GM12878 (cell line): ENCODE data around the gene APOH. TPM values are rescaled to one million over a fixed set of nuclear protein-coding genes. Genes with fewer than 3 reads are reported as not detected.

Experiments
- ATAC-seq: fragments of 200-7000 bp; cut with Tn5 transposase; 3 replicates; pipeline ENCODE4 v1.9.1; 2020; ENCODE audit warnings: mild to moderate bottlenecking, moderate library complexity
- BruUV-seq: library from RNA; stranded (reverse); fragments of 400-500 nt; replicated peaks from 2 replicates; lab custom pipeline; 2021; lab: Mats Ljungman, UMichigan
- CTCF ChIA-PET: fragments of 300-600 bp; sonication (Branson Sonifier 250); formaldehyde crosslinking; extraction: SDS; loops from one replicate; lab custom pipeline; 2021; ENCODE audit warnings: inconsistent platforms; lab: Yijun Ruan, JAX
- POLR2A ChIA-PET: fragments of 350-600 bp; formaldehyde crosslinking; extraction: SDS; loops from one replicate; lab custom pipeline; 2021; ENCODE audit warnings: inconsistent platforms; lab: Charles Lee
- RAD21 ChIA-PET: fragments of 300-600 bp; sonication (Branson Sonifier 250); formaldehyde crosslinking; loops from one replicate; lab custom pipeline; 2023; ENCODE audit warnings: antibody characterized with exemption; ENCODE audit not compliant: unreplicated experiment; lab: Charles Lee
- SMC1A ChIA-PET: fragments of 300-600 bp; sonication (Branson Sonifier 250); formaldehyde crosslinking; loops from one replicate; lab custom pipeline; 2023; ENCODE audit not compliant: unreplicated experiment, uncharacterized antibody; lab: Charles Lee
- DNase-seq: peaks from one replicate; pipeline ENCODE4 v3.0.0-alpha.2; 2011; ENCODE audit warnings: low read depth, low spot score
- FAIRE-seq: peaks from 3 replicates; lab custom pipeline; 2011; peaks lifted over from hg19 to GRCh38; lab: Jason Lieb, UNC
- H2AFZ ChIP-seq: 2 replicates; pipeline ENCODE4 v1.6.0; 2011; ENCODE audit warnings: low read depth, low read length, control low read depth; ENCODE audit not compliant: control insufficient read depth
- H3K27ac ChIP-seq: 2 replicates; pipeline ENCODE4 v1.5.1; 2011; ENCODE audit warnings: control low read depth; ENCODE audit not compliant: control insufficient read depth, insufficient read depth
- H3K27me3 ChIP-seq, 2 experiments: replicated peaks in 1 of 2; 2 replicates each; pipeline versions ENCODE4 v1.6.0 to v1.6.1; 2011; ENCODE audit warnings: low read length in 1 of 2; ENCODE audit not compliant: control insufficient read depth in 2 of 2, insufficient read depth in 2 of 2
- H3K36me3 ChIP-seq, 2 experiments: 2 replicates each; pipeline ENCODE4 v1.5.1; 2011; ENCODE audit warnings: low read length in 1 of 2; ENCODE audit not compliant: control insufficient read depth in 2 of 2, insufficient read depth in 2 of 2
- H3K4me1 ChIP-seq: 2 replicates; pipeline ENCODE4 v1.6.1; 2011; ENCODE audit warnings: mild to moderate bottlenecking, low read length, moderate library complexity, mixed read lengths; ENCODE audit not compliant: control insufficient read depth, insufficient read depth
- H3K4me2 ChIP-seq: 2 replicates; pipeline ENCODE4 v1.6.0; 2011; ENCODE audit warnings: control low read depth; ENCODE audit not compliant: control insufficient read depth, insufficient read depth
- H3K4me3 ChIP-seq: fragments of 200-600 bp; sonication (generic); 2 replicates; pipeline ENCODE4 v1.5.1; 2016
- H3K79me2 ChIP-seq: 2 replicates; pipeline ENCODE4 v1.6.0; 2011; ENCODE audit warnings: low read length; ENCODE audit not compliant: control insufficient read depth, insufficient read depth
- H3K9ac ChIP-seq: 2 replicates; pipeline ENCODE4 v1.8.0; 2011; ENCODE audit warnings: low read length, control low read depth, mixed read lengths; ENCODE audit not compliant: control insufficient read depth, insufficient read depth
- H3K9me3 ChIP-seq: replicated peaks from 3 replicates; pipeline ENCODE4 v1.5.1; 2011; ENCODE audit warnings: mild to moderate bottlenecking, low read length; ENCODE audit not compliant: control insufficient read depth, insufficient read depth
- H4K20me1 ChIP-seq: 2 replicates; pipeline ENCODE4 v1.6.0; 2011; ENCODE audit not compliant: control insufficient read depth, insufficient read depth
- CEBPZ ChIP-seq: fragments of 150-350 bp; IDR thresholded peaks from 2 replicates; pipeline ENCODE4 v1.6.1; 2016; ENCODE audit warnings: low read depth, low read length
- DPF2 ChIP-seq: fragments of 450-650 bp; IDR thresholded peaks from 2 replicates; pipeline ENCODE4 v1.6.1; 2017; ENCODE audit warnings: mild to moderate bottlenecking
- EGR1 ChIP-seq, 2 experiments: IDR thresholded peaks; 1 replicate in 1 of 2; 2 replicates in 1 of 2; pipeline ENCODE4 v1.6.1; 2011 to 2012; ENCODE audit warnings: low read depth in 2 of 2, low read length in 2 of 2, borderline replicate concordance in 1 of 2, mild to moderate bottlenecking in 1 of 2, moderate library complexity in 1 of 2
- EP300 ChIP-seq, 2 experiments: fragments of 150-350 bp in 1 of 2; IDR thresholded peaks; 2 replicates each; pipeline ENCODE4 v1.6.1; 2011 to 2012; ENCODE audit warnings: low read depth in 2 of 2, low read length in 2 of 2, borderline replicate concordance in 1 of 2, improper control_type of control experiment in 1 of 2, inconsistent platforms in 1 of 2; ENCODE audit not compliant: control insufficient read depth in 1 of 2
- MLLT1 ChIP-seq: fragments of 450-650 bp; IDR thresholded peaks from 2 replicates; pipeline ENCODE4 v1.6.1; 2016; ENCODE audit warnings: mild to moderate bottlenecking
- NR2C2 ChIP-seq: IDR thresholded peaks from 2 replicates; pipeline ENCODE4 v1.6.1; 2011; ENCODE audit warnings: borderline replicate concordance, low read depth; ENCODE audit not compliant: control insufficient read depth, insufficient read length
- POLR2AphosphoS5 ChIP-seq: IDR thresholded peaks from 2 replicates; pipeline ENCODE4 v1.6.1; 2011; ENCODE audit warnings: mild to moderate bottlenecking, low read length, inconsistent platforms
- SRF ChIP-seq, 2 experiments: IDR thresholded peaks; 2 replicates each; pipeline ENCODE4 v1.6.1; 2011; ENCODE audit warnings: low read depth in 2 of 2, low read length in 2 of 2, mild to moderate bottlenecking in 1 of 2, moderate library complexity in 1 of 2
- USF1 ChIP-seq: IDR thresholded peaks from 2 replicates; pipeline ENCODE4 v1.6.1; 2011; ENCODE audit warnings: borderline replicate concordance, low read depth, mild to moderate bottlenecking, moderate library complexity, mixed read lengths, low read length; ENCODE audit not compliant: insufficient read depth; ENCODE audit errors: extremely low read length
- YBX1 ChIP-seq: fragments of 450-650 bp; IDR thresholded peaks from 2 replicates; pipeline ENCODE4 v1.6.1; 2016; ENCODE audit warnings: antibody characterized with exemption
- WGBS: methylation state at CpG from one replicate; pipeline ENCODE4 v1.1.6; 2016; ENCODE audit warnings: low lambda C conversion rate; ENCODE audit not compliant: insufficient replicate concordance, insufficient coverage; ENCODE audit errors: missing lambda C conversion rate; 5-methylcytosine and 5-hydroxymethylcytosine counted together
- in situ Hi-C: fragments of 300-500 bp; cut with MboI; formaldehyde crosslinking; loops from 9 replicates; pipeline ENCODE4 v1.14.3; 2018; ENCODE audit warnings: mixed read lengths
- intact Hi-C: fragments of 100-400 bp; cut with micrococcal nuclease; formaldehyde crosslinking; loops from one replicate; pipeline ENCODE4 v1.14.2; 2022; ENCODE audit not compliant: unreplicated experiment
- polyA plus RNA-seq, 11 experiments: library from polyadenylated mRNA; depleted of rRNA in 4 of 11; unstranded in 6 of 11; stranded (reverse) in 5 of 11; fragments of >200 nt; fragmentation: Nextera tagmentation in 4 of 11; fragmentation: Illumina TruSeq in 1 of 11; extraction: Ambion mirVana in 4 of 11; extraction: Trizol in 1 of 11; gene quantifications; 1 replicate in 1 of 11; 2 replicates in 10 of 11; pipeline versions ENCODE4 v1.2.1 to v1.2.3, GENCODE V29; 2011 to 2016; ENCODE audit warnings: inconsistent platforms in 2 of 11, missing spikeins in 2 of 11, low read depth in 1 of 11
- total RNA-seq, 4 experiments: library from RNA; depleted of rRNA in 3 of 4; stranded (reverse); fragments of >200 nt in 3 of 4; fragmentation: Illumina TruSeq in 1 of 4; extraction: Trizol in 1 of 4; gene quantifications; 2 replicates each; pipeline versions ENCODE4 v1.2.1 to v1.2.3, GENCODE V29; 2013 to 2021

Gene APOH
- total and polyA plus RNA-seq, 10 of the 15 experiments (the other 5 are each of a cell fraction or from before 2014, with no cell fraction given), result 1.8 TPM; not detected in 9

DNA sequence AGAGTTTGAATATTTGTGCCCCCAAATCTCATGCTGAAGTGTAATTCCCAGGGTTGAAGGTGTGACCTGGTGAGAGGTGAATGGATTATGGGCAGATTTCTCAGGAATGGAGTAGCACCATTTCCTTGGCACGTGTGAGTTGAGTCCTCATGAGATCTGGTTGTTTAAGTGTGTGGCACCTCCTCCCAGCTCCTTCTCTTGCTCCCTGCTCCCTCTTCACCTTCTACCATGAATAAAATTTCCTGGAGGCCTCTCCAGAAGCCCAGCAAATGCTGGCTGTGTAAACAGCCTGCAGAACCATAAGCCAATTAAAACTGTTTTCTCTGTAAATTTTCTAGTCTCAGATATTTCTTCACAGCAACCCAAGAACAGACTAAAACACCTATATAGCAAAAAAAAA is 12.6 kb upstream of the APOH start:
- Histone ChIP-seq H3K4me3 (no peak overlapping the region), H3K9ac (no peak overlapping the region), H3K4me1 (peaks cover 3% of the 10 kb centered on the region; the same call in 1 of the 2 replicates), H3K9me3 (no peaks in the 10 kb centered on the region), H3K36me3 (no peaks in the 10 kb centered on the region), H3K79me2 (no peaks in the 10 kb centered on the region), H4K20me1 (no peaks in the 10 kb centered on the region), H3K4me2 (no peak overlapping the region)
- CTCF ChIA-PET, result interaction anchor here (0.9 kb wide), 1 partner anchor 349 kb away, joined by 3 read pairs; no protein-coding TSS in a partner anchor
- BruUV-seq, result no TSS peak
- in situ Hi-C loops (no loop called here), intact Hi-C loops (no loop called here)
- FAIRE-seq (no peak), DNase-seq (no peak)
- RAD21 ChIA-PET, result interaction anchor here (1.1 kb wide), 1 partner anchor 472 kb away, joined by 3 read pairs; no protein-coding TSS in a partner anchor
- WGBS, result 28% methylated on average over 1 of the region's 1 CpG
- POLR2A ChIA-PET, result interaction anchor here (0.6 kb wide), 1 partner anchor 22 kb away, joined by 5 read pairs; no protein-coding TSS in a partner anchor
- TF ChIP-seq USF1, result no peak
- no peak for TF ChIP-seq SRF (IDR thresholded peaks at IDR 0.05; ENCODE audit: low read depth in 2 of 2, low read length in 2 of 2)
- no peak for TF ChIP-seq EP300 (IDR thresholded peaks at IDR 0.05; ENCODE audit: borderline replicate concordance in 1 of 2, control insufficient read depth in 1 of 2, low read depth in 2 of 2, low read length in 2 of 2)
- TF ChIP-seq, all 136 proteins: peak for 0
- Histone ChIP-seq H3K27me3 (no peaks in the 10 kb centered on the region), H3K27ac (no peak overlapping the region), H2AFZ (no peak overlapping the region)
- SMC1A ChIA-PET, result no interaction called here
- ATAC-seq, result no peak

DNA sequence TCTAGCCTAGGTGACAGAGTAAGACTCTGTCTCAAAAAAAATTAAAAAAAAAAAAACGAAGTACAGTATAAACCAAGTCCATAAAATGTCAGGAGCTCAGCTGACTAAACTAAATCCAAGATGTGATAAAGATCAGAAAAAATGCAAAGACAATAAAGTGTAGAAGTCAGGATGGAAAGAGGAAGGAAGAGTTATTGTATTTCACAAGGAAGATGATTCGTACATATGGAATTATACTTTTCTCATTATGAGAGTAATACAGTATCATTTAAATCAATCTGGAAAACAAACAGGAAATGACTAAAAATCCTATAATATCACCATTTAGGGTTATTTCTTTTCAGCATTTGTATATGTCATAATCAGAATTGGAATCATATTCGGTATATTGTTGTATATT is 11.4 kb upstream of the APOH start:
- Histone ChIP-seq H3K9me3 (no peaks in the 10 kb centered on the region), H3K36me3 (no peaks in the 10 kb centered on the region), H3K4me1 (no peaks in the 10 kb centered on the region), H3K9ac (no peak overlapping the region), H4K20me1 (no peaks in the 10 kb centered on the region), H3K4me2 (no peak overlapping the region), H3K27ac (no peak overlapping the region), H3K27me3 (no peaks in the 10 kb centered on the region), H2AFZ (no peak overlapping the region), H3K79me2 (no peaks in the 10 kb centered on the region), H3K4me3 (no peak overlapping the region)
- ChIA-PET SMC1A (interaction anchor here (0.6 kb wide), 1 partner anchor 15 kb away, joined by 3 read pairs; no protein-coding TSS in a partner anchor), POLR2A (no interaction called here), CTCF (no interaction called here), RAD21 (no interaction called here)
- FAIRE-seq, result no peak
- no TSS peak for BruUV-seq
- ATAC-seq, result no peak
- 21% methylated on average over 3 of the region's 3 CpGs for WGBS
- in situ Hi-C loops, result no loop called here
- no peak for DNase-seq
- intact Hi-C loops, result no loop called here
- no peak for TF ChIP-seq POLR2AphosphoS5
- no peak for TF ChIP-seq MLLT1
- no peak for TF ChIP-seq YBX1
- no peak for TF ChIP-seq NR2C2
- no peak for TF ChIP-seq DPF2
- TF ChIP-seq CEBPZ, result no peak
- no peak for TF ChIP-seq EGR1 (IDR thresholded peaks at IDR 0.05; ENCODE audit: borderline replicate concordance in 1 of 2, low read depth in 2 of 2, low read length in 2 of 2)
- no peak for TF ChIP-seq EP300 (IDR thresholded peaks at IDR 0.05; ENCODE audit: borderline replicate concordance in 1 of 2, control insufficient read depth in 1 of 2, low read depth in 2 of 2, low read length in 2 of 2)
